Measurements from ENCODE around the gene CAMSAP2. TPM values are rescaled to one million over a fixed set of nuclear protein-coding genes. Genes with fewer than 3 reads are reported as not detected.

Gene CAMSAP2
- total and polyA plus RNA-seq, 2 of the 8 experiments (the other 6 are each of a cell fraction or from before 2014, with no cell fraction given), result 4.2 to 27.6 TPM

DNA sequence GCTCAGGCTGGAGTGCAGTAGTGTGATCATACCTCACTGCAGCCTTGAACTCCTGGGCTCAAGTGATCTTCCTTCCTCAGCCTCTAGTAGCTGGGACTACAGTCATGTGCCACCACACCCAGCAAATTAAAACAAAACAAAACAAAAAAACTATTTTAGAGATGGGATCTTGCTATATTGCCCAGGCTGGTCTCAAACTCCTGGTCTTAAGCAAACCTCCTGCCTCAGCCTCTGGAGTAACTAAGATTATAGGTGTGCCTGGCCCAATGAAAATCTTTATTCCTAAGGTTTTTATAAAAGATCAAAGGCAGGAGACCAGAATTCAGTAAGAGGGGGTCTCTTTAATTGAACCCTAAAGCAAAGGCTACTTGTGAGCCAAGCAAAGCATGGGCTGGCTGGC is 166.1 kb downstream of the CAMSAP2 start:
- no peak overlapping the region for H4K91ac ChIP-seq (replicated peaks; ENCODE audit: insufficient read length, low read length)
- POLR2A ChIA-PET (ENCODE audit: partially characterized antibody), result interaction anchor here (1.5 to 15.2 kb wide), 5 partner anchors 8 to 56 kb away, joined by 3 to 208 read pairs (median 10); partner anchors contain the start of gene INAVA
- no peak overlapping the region for H3K27ac ChIP-seq (ENCODE audit: low read depth, low read length)
- H3K27me3 ChIP-seq (replicated peaks in 1 of 4; ENCODE audit: control insufficient read depth in 3 of 4, extremely low read depth in 1 of 4, insufficient read depth in 3 of 4, low read length in 3 of 4), result no peaks in the 10 kb centered on the region
- H3K4me1 ChIP-seq (replicated peaks in 1 of 4; ENCODE audit: control insufficient read depth in 3 of 4, insufficient read depth in 4 of 4, low read length in 3 of 4), result no peaks in the 10 kb centered on the region
- no peak overlapping the region for H2AK5ac ChIP-seq (ENCODE audit: low read depth, low read length)
- FAIRE-seq (no peak), DNase-seq (ENCODE audit: low read depth in 1 of 2, low spot score in 2 of 2) (no peak)
- H3K79me2 ChIP-seq (ENCODE audit: control insufficient read depth in 1 of 2, insufficient read depth in 2 of 2, low read length in 2 of 2), result no peaks in the 10 kb centered on the region
- H3K4me3 ChIP-seq (ENCODE audit: extremely low read depth in 1 of 4, insufficient read depth in 2 of 4, low read depth in 3 of 4, low read length in 4 of 4), result no peak overlapping the region
- no peak overlapping the region for H3K23ac ChIP-seq (ENCODE audit: insufficient read length)
- no peak overlapping the region for H2BK15ac ChIP-seq (ENCODE audit: low read length)
- no peak overlapping the region for H4K8ac ChIP-seq (ENCODE audit: extremely low read depth, insufficient read depth, low read length)
- CTCF ChIA-PET (ENCODE audit: partially characterized antibody), result interaction anchor here (1.2 to 3.4 kb wide), 5 partner anchors 9 to 67 kb away, joined by 3 to 17 read pairs (median 7); partner anchors contain the start of gene INAVA
- no peak overlapping the region for H3K9ac ChIP-seq (replicated peaks in 1 of 4; ENCODE audit: extremely low read depth in 1 of 4, low read depth in 3 of 4, low read length in 3 of 4)
- H2BK12ac ChIP-seq (ENCODE audit: low read depth, low read length), result no peak overlapping the region
- peaks cover 3% of the 10 kb centered on the region in 2 experiments for H4K20me1 ChIP-seq (replicated peaks in 1 of 2; ENCODE audit: control insufficient read depth in 1 of 2, insufficient read depth in 2 of 2, low read length in 2 of 2)
- H3K4me2 ChIP-seq (ENCODE audit: insufficient read depth in 1 of 2, low read depth in 2 of 2, low read length in 2 of 2), result no peak overlapping the region
- H3K36me3 ChIP-seq (ENCODE audit: control insufficient read depth in 2 of 4, insufficient read depth in 4 of 4, low read length in 3 of 4), result peaks cover 28 to 66% (median 45%) of the 10 kb centered on the region in 4 experiments; a peak in 7 of 8 replicates
- H3K9me3 ChIP-seq (ENCODE audit: insufficient read depth in 2 of 2, low read depth in 1 of 2, low read length in 1 of 2), result no peaks in the 10 kb centered on the region
- no peak overlapping the region for H4K5ac ChIP-seq (ENCODE audit: insufficient read length, low read depth, low read length)
- no peak overlapping the region for H3K4ac ChIP-seq (replicated peaks; ENCODE audit: insufficient read length, low read depth, low read length)
- no peak overlapping the region for H3K18ac ChIP-seq (ENCODE audit: extremely low read depth, low read length)
- H3K23me2 ChIP-seq (ENCODE audit: low read depth, low read length), result no peaks in the 10 kb centered on the region
- H2BK120ac ChIP-seq (replicated peaks; ENCODE audit: low read depth, low read length), result no peak overlapping the region
- no peak overlapping the region for H2AFZ ChIP-seq (ENCODE audit: low read length)
- H3K79me1 ChIP-seq (ENCODE audit: low read depth, low read length), result no peaks in the 10 kb centered on the region
- no peak overlapping the region for H3K14ac ChIP-seq (ENCODE audit: insufficient read length)
- TF ChIP-seq CTBP2 (IDR thresholded peaks at IDR 0.05; ENCODE audit: borderline replicate concordance, insufficient read depth, insufficient read length, low read length), result no peak
- H2BK20ac ChIP-seq (ENCODE audit: low read length), result no peak overlapping the region
- H2BK5ac ChIP-seq (ENCODE audit: low read depth, low read length), result no peak overlapping the region
- no peak overlapping the region for H3K56ac ChIP-seq (replicated peaks; ENCODE audit: insufficient read length, low read depth, low read length)
